ENCODE measurements around the gene TBX20.

DNA sequence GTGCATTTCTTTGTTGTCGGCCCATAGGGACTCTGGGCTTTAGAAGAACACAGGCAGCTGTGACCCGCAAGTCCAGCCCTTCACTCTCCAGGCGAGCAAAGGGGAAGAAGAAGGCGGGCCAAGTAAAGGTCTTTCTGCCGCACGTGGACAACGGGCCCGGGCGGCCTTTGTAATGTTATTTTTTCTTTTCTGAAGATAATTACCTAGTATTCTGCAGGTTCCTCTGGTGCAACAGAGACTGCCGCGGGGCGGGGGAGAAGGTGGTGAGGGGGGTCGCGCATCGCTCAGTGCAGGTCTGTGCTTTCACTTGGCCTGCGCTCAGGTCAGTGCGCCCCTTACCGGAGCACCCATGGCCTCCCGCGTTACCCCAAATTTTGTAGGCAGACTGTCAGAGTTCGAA lies 7.1 kb upstream of the TBX20 start:
- TF ChIP-seq POLR2AphosphoS5 (IDR thresholded peaks at IDR 0.05) = no peak
- TF ChIP-seq, protein P1, sequence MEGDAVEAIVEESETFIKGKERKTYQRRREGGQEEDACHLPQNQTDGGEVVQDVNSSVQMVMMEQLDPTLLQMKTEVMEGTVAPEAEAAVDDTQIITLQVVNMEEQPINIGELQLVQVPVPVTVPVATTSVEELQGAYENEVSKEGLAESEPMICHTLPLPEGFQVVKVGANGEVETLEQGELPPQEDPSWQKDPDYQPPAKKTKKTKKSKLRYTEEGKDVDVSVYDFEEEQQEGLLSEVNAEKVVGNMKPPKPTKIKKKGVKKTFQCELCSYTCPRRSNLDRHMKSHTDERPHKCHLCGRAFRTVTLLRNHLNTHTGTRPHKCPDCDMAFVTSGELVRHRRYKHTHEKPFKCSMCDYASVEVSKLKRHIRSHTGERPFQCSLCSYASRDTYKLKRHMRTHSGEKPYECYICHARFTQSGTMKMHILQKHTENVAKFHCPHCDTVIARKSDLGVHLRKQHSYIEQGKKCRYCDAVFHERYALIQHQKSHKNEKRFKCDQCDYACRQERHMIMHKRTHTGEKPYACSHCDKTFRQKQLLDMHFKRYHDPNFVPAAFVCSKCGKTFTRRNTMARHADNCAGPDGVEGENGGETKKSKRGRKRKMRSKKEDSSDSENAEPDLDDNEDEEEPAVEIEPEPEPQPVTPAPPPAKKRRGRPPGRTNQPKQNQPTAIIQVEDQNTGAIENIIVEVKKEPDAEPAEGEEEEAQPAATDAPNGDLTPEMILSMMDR (IDR thresholded peaks at IDR 0.05) = no peak
